ENCODE results near the gene ZNF407.
"Not testable (repeated sequence)": the region's sequence is repeated elsewhere in the genome, so short reads cannot be mapped to it uniquely, and the experiment has no call there.

The ZNF407 gene

DNA sequence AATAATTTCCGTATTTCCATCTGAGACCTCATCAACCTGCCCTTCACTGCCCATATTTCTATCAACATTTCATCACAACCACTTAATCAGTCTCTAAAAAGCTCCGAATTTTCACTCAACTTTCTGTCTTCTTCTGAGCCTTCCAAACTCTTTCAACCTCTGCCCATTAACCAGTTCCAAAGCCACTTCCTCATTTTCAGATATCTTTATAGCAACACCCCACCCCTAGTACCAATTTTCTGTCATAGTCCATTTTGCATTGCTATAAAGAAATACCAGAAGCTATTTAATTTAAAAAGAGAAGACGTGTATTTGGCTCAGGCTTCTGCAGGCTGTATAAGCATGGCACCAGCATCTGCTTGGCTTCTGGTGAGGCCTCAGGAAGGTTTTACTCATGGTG is 504.2 kb downstream of the ZNF407 start:
- no peak overlapping the region for H3K4me3 ChIP-seq (ENCODE audit: control insufficient read depth, low read depth, low read length)
- TF ChIP-seq, protein P1, sequence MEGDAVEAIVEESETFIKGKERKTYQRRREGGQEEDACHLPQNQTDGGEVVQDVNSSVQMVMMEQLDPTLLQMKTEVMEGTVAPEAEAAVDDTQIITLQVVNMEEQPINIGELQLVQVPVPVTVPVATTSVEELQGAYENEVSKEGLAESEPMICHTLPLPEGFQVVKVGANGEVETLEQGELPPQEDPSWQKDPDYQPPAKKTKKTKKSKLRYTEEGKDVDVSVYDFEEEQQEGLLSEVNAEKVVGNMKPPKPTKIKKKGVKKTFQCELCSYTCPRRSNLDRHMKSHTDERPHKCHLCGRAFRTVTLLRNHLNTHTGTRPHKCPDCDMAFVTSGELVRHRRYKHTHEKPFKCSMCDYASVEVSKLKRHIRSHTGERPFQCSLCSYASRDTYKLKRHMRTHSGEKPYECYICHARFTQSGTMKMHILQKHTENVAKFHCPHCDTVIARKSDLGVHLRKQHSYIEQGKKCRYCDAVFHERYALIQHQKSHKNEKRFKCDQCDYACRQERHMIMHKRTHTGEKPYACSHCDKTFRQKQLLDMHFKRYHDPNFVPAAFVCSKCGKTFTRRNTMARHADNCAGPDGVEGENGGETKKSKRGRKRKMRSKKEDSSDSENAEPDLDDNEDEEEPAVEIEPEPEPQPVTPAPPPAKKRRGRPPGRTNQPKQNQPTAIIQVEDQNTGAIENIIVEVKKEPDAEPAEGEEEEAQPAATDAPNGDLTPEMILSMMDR (IDR thresholded peaks at IDR 0.05; ENCODE audit: control insufficient read depth, insufficient read depth, low read depth, low read length, missing control alignments), result no peak
- DNase-seq (ENCODE audit: low read depth), result no peak

DNA sequence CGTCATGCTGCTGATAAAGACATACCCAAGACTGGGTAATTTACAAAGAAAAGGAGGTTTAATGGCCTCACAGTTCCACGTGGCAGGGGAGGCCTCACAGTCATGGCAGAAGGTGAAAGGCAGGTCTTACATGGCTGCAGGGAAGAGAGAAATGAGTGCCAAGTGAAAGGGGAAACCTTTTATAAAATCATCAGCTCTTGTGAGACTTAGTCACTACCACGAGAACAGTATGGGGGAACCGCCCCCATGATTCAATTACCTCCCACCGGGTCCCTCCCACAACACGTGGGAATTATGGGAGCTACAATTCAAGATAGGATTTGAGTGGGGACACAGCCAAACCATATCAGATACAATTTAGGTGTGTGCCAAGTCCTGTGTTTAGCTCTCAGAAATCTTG is 506.4 kb downstream of the ZNF407 start:
- H3K4me3 ChIP-seq (ENCODE audit: control insufficient read depth, low read depth, low read length); DNase-seq (ENCODE audit: low read depth): not testable (repeated sequence)

DNA sequence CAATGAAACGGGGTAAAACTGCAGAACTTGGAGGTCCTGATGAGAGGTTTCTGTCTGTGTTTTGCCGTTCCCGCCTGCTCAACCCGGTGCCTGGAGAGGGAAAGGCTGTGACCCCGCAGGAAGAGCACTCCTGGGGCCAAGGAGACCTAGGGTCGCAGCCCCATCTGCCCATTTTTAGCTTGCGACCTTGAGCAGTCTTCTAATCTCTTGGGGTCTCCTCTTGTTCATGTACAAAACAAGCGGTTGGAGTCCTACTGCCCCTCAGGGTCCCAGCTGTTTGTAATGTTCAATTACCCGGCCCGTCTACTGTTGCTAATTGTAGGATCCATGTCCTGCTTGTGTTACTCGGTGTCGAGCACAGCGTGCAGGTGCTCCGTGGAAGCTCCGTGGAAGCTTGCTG is 506.8 kb downstream of the ZNF407 start:
- TF ChIP-seq, protein P1 (IDR thresholded peaks at IDR 0.05; ENCODE audit: control insufficient read depth, insufficient read depth, low read depth, low read length, missing control alignments), result no peak
- no peak for DNase-seq (ENCODE audit: low read depth)
- no peak overlapping the region for H3K4me3 ChIP-seq (ENCODE audit: control insufficient read depth, low read depth, low read length)

DNA sequence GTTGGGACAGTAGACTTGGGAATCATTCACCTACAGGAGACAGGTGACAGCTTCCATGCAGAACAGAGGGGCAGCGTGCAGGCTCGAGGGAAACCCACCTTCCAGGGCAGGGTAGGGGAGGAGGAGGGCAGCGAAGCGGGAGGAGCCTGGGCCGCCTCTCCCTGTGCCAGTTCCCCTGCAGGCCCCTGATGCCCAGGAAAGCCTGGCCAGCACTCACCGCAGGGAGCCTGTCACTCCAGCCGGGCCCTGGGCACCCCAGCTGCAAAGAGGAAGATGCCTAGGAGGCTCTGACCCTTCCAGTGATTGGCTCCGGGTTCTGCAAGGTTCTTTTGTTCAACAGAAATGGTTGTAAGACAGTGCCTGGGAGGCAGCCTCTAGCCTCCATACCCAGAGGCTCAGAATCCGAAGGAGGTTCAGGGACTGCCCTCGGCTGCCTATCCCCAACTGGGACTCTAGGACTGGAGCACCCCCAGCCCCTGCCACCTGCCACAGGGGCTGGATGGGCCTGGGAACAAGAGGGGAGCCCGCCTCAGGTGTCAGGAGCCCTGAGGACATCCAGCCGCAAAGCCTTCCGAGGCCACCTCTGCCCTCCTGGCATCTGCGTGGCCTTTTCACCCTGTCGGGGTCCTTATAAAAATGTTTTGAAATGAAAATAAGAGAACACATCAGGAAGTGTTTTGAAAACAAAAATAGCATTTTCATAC is 508.0 kb downstream of the ZNF407 start:
- no peak for DNase-seq (ENCODE audit: low read depth)
- TF ChIP-seq, protein P1 (IDR thresholded peaks at IDR 0.05; ENCODE audit: control insufficient read depth, insufficient read depth, low read depth, low read length, missing control alignments), result no peak
- H3K4me3 ChIP-seq (ENCODE audit: control insufficient read depth, low read depth, low read length), result no peak overlapping the region

DNA sequence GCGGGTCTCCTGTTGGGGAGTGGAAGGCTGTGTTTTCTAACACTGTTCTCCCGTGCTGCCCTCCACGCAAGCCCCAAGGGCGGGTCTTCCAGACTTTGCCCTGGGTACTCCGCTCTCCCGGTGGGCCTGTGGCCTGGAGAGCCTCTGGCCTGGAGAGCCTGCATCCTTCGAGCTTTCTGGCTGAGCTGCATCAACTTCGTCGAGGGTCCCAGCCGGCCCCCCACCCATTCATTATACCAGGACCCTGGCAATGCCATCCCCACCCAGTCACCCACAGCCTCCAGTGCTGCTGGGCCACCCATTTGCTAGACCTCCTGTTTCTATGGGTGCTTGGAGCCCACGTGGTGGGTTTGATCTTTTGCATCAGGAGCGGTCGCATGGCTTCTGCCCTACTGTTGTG is 509.1 kb downstream of the ZNF407 start:
- DNase-seq (ENCODE audit: low read depth), result no peak
- H3K4me3 ChIP-seq (ENCODE audit: control insufficient read depth, low read depth, low read length), result no peak overlapping the region
- TF ChIP-seq, protein P1 (IDR thresholded peaks at IDR 0.05; ENCODE audit: control insufficient read depth, insufficient read depth, low read depth, low read length, missing control alignments), result no peak

DNA sequence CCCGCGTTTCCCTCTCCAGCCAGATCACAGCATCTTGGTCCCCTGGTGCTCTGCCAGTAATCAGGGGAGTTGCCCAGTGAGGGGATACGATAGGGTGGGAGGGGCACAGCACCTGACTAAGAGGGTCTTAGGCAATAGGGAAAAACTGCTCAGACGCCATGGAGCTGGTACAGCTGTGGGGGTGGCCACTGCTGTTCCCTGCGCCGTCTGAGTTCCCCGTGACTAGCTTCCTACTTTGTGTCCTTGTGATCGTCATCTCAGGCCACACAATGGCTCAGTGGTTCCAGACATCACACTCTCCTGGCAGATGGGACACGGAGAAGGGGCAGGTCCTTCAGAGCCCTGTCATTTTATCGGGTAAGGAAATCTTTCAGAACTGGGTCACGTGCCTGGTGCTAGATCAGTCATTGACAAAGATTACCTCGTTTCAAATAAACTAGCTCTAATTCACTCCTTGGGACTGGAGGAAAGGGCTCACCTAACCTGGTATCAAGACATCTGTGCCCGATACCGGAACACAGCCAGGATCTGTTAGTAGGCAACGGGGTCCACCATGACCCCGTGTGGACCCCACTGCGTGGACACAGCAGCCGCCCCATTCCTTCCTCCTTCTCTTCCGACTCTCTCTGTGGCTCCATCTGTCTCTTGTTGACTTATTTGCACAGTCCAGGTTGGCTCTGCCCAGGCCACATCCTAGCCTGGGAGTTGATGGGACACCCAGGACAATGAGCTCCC is 509.7 kb downstream of the ZNF407 start:
- H3K4me3 ChIP-seq (ENCODE audit: control insufficient read depth, low read depth, low read length), result no peak overlapping the region
- DNase-seq (ENCODE audit: low read depth), result no peak
- TF ChIP-seq, protein P1 (IDR thresholded peaks at IDR 0.05; ENCODE audit: control insufficient read depth, insufficient read depth, low read depth, low read length, missing control alignments), result no peak

DNA sequence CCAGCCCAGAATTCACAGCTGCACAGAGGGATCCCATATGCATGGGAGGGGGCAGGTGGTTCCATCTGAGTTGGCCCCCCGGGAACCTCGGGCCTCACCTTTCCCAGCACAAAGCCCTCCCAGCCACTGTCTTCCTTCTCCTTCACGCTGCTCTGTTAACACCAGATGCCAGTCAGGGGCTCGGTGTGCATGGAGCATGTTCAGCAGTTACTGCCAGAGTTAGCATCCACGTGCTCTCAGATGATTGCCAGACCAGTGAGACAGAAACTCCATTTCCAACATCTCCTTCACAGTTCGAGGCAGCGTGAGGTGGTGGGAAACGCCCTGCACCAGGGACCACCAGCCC is 510.2 kb downstream of the ZNF407 start:
- no peak for DNase-seq (ENCODE audit: low read depth)
- H3K4me3 ChIP-seq (ENCODE audit: control insufficient read depth, low read depth, low read length), result no peak overlapping the region
- TF ChIP-seq, protein P1 (IDR thresholded peaks at IDR 0.05; ENCODE audit: control insufficient read depth, insufficient read depth, low read depth, low read length, missing control alignments), result no peak
